ENCODE data around the gene TARBP1.

DNA sequence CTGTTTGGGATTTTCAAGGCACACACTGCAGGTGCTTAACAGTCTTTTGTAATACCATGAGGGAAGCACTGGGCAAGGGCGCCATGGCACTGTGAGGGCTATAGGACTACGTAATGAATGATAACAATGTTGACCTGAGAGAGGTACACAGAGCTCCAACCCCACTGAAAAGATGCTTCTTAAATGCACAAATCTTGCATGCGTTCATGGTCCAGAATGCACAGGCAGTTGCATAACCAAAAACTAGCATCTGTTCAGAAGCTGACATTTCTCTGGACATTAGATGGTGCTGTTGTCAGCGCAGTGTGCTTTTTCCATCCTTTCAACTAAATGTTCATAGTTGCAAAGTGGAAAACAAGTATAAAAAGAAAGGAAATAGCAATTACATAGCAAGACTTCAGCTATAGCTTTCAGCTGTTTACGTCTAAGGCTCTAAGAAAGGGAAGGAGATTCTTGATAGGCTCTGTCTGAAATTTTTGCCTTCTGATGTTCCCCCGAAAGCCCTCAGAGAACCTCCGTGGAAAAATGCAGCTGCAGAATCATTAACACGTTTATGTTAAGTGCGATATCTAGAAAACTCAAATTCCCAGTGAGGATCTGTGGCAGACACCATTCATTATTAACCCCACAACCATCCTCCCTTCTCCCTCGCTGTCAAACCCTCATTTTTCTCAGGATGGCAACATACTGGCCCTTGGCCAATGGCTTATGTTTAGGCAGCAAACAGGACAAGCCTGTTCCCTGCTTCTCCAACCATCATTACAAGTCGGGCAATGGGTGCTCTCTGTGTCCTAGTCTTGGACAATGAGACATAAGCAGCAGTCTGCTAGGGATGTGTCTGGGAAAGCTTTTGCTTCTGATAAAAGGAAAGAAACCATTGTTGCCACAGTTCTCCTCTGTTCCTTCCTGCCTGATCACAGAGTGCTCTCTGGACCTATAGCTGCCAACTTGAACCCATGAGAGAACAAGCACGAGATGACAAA is 8.2 kb upstream of the TARBP1 start:
- TF ChIP-seq POLR2A (IDR thresholded peaks at IDR 0.05; ENCODE audit: low read length) (no peak), GATA1 (IDR thresholded peaks at IDR 0.05; ENCODE audit: low read depth, low read length) (no peak)
